ENCODE results near the gene RIC1. TPM values are rescaled to one million over a fixed set of nuclear protein-coding genes. Genes with fewer than 3 reads are reported as not detected.

Gene RIC1
- total and polyA plus RNA-seq, 2 of the 13 experiments (the other 11 are each of a cell fraction or from before 2014, with no cell fraction given), result 18.2 to 19.0 TPM

- 0 out of 4 replicates have a peak, but pooled peaks of 1 of the 2 experiments have one; percentile 15 for TF ChIP-seq HMGXB4 (CRISPR knock-in tag; IDR thresholded peaks at IDR 0.05; ENCODE audit: borderline replicate concordance in 1 of 2, low read depth in 1 of 2)
- no peak for TF ChIP-seq ZNF331 (CRISPR knock-in tag; IDR thresholded peaks at IDR 0.05)
- 0 out of 2 replicates have a peak, but pooled peaks have one; percentile 10 for TF ChIP-seq GFI1 (CRISPR knock-in tag; IDR thresholded peaks at IDR 0.05; ENCODE audit: borderline replicate concordance)
- TF ChIP-seq ERF (CRISPR knock-in tag; IDR thresholded peaks at IDR 0.05), result no peak
- no peak for TF ChIP-seq ZNF383 (CRISPR knock-in tag; IDR thresholded peaks at IDR 0.05; ENCODE audit: borderline replicate concordance)
- no peak for TF ChIP-seq ZNF34 (CRISPR knock-in tag; IDR thresholded peaks at IDR 0.05; ENCODE audit: borderline replicate concordance)
- TF ChIP-seq ZUFSP (CRISPR knock-in tag; IDR thresholded peaks at IDR 0.05; ENCODE audit: borderline replicate concordance), result no peak
- no peak for TF ChIP-seq ZNF782 (CRISPR knock-in tag; IDR thresholded peaks at IDR 0.05; ENCODE audit: borderline replicate concordance)
- TF ChIP-seq ZNF30 (CRISPR knock-in tag; IDR thresholded peaks at IDR 0.05), result no peak
- no peak for TF ChIP-seq ZNF317 (CRISPR knock-in tag; IDR thresholded peaks at IDR 0.05)
- TF ChIP-seq ZNF556 (CRISPR knock-in tag; IDR thresholded peaks at IDR 0.05; ENCODE audit: borderline replicate concordance), result no peak
- TF ChIP-seq ATRX (CRISPR knock-in tag; IDR thresholded peaks at IDR 0.05; ENCODE audit: borderline replicate concordance), result no peak
- no peak for TF ChIP-seq ZNF674 (CRISPR knock-in tag; IDR thresholded peaks at IDR 0.05; ENCODE audit: low read depth)
- TF ChIP-seq ZNF549 (CRISPR knock-in tag; IDR thresholded peaks at IDR 0.05), result no peak
- no peak for TF ChIP-seq HNF1A (IDR thresholded peaks at IDR 0.05; ENCODE audit: low read depth)
- TF ChIP-seq HNF1A (CRISPR knock-in tag; IDR thresholded peaks at IDR 0.05; ENCODE audit: borderline replicate concordance), result no peak
- no peak for TF ChIP-seq SIN3B (IDR thresholded peaks at IDR 0.05; ENCODE audit: low read length)
- TF ChIP-seq ZNF570 (CRISPR knock-in tag; IDR thresholded peaks at IDR 0.05; ENCODE audit: borderline replicate concordance), result no peak
- TF ChIP-seq ATF1 (CRISPR knock-in tag; IDR thresholded peaks at IDR 0.05), result peak; percentile 33; the same call in 1 of the 2 replicates
- TF ChIP-seq CENPBD1 (CRISPR knock-in tag; IDR thresholded peaks at IDR 0.05; ENCODE audit: borderline replicate concordance, low read depth), result no peak
- no peak for TF ChIP-seq ZNF3 (CRISPR knock-in tag; IDR thresholded peaks at IDR 0.05)
- TF ChIP-seq ZNF496 (CRISPR knock-in tag; IDR thresholded peaks at IDR 0.05; ENCODE audit: insufficient replicate concordance), result no peak
Observed at GRCh38 chr9:5629312-5630080, 589 bp downstream of the RIC1 start (continued).
